GM15510 (cell line): Measurements from ENCODE around the gene MIOS.

Experiments used
- POLR2A ChIP-seq: IDR thresholded peaks from 3 replicates; pipeline ENCODE4 v1.6.1; 2011; ENCODE audit warnings: borderline replicate concordance; ENCODE audit not compliant: insufficient read length; ENCODE audit errors: extremely low read depth

Gene MIOS

GRCh38 chr7:7641129-7641663, 74.5 kb downstream of the MIOS start:
- no peak for TF ChIP-seq POLR2A

DNA sequence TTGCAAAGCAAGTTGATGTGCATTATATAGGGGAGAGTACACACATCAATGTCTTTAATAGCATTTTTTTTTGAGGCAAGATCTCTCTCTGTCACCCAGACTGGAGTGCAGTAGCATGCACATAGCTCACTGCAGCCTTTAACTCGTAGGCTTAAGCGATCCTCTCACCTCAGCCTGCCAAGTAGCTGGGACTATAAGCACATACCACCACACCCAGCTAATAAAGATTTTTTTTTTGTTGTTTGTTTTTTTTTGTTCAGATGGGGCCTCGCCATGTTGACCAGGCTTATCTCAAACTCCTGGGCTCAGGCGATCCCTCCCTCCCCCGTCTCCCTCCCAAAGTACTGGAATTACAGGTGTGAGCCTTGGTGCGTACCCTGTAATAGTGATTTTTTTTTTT, 75.4 kb downstream of the MIOS start:
- no peak for TF ChIP-seq POLR2A

- TF ChIP-seq POLR2A, result no peak
Observed at GRCh38 chr7:7647495-7648036, 80.9 kb downstream of the MIOS start.

GRCh38 chr7:7650682-7651206, 84.1 kb downstream of the MIOS start:
- TF ChIP-seq POLR2A, result no peak

- TF ChIP-seq POLR2A, result no peak
Observed at GRCh38 chr7:7651479-7651878, 84.8 kb downstream of the MIOS start.

DNA sequence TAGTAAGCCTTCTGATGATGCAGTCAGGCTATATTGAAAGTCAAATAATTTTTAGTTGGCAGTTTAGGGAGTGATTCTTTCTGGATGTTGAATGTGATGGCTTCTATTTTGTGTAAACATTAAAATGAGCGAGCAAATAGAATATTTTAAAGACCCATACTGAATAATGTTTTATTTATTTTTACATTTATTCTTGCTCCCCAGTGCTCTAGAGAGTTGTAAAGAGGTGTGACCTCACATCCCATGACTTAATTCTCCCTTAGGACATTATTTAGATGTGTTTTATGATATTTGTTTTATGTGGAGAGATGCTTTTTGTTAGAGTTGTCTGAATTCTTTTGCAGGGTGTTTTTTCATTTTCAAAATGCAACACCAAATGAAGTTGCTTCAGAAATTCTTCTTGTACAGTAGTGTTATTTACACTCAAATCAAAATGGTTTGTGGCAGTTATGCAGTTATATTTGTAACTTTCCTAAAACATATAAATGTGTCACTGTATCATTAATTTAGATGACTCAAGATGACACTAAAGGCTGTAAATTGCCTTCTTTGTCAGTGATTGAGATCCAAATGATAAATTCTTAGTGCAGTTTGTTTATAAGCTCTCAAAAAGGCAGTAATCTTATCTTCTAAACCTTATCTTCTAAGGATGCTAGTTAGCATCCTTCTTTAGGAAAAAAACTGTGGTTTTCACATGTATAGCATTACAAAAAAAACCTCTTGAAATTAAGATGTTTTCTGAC, 86.3 kb downstream of the MIOS start:
- no peak for TF ChIP-seq POLR2A

DNA sequence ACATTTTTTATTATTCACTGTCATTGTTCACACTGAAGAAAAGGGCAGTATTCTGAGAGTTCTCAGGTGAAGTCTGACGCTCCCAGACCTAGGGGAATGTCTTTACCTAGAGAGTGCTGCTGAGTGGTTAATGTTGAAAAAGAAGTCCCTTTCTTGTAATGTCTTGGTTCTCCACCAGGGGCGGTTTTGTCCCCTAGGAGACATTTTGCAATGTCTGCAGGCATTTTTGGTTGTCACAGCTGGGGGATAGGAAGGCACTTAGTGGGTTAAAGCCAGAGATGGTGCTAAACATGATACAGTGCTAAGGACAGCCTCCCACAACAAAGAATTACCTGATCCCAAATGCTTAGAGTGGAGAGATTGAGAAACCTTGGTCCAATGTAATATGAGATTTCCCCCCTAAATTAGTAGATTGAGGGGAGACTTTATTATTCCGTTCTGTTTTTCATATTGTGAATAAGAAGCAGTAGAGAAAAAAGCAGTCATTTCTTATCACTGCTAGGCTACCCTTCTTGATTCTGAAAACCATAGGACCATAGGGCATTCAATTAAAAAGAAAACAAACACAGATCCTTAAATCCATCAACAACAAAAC, 87.0 kb downstream of the MIOS start:
- TF ChIP-seq POLR2A, result no peak

GRCh38 chr7:7654964-7655715, 88.5 kb downstream of the MIOS start:
- TF ChIP-seq POLR2A, result no peak
